HG02938 (cell line): ENCODE results near the gene RETREG2.

Source experiments
- ATAC-seq: cut with Tn5 transposase; IDR thresholded peaks from one replicate; pipeline ENCODE4 v1.9.1; 2021; ENCODE audit warnings: mild to moderate bottlenecking, moderate library complexity; ENCODE audit not compliant: unreplicated experiment

RETREG2 gene

GRCh38 chr2:219168932-219169331, 9.1 kb upstream of the RETREG2 start:
- ATAC-seq = no peak

- no peak for ATAC-seq
Measured at GRCh38 chr2:219169930-219170654, 8.0 kb upstream of the RETREG2 start, which contains the start of gene SLC23A3. SLC23A3 (minus strand) TSS chr2:219170029; CDS start chr2:219169984, 45 bp downstream.

- no peak for ATAC-seq
Measured at GRCh38 chr2:219171231-219171651, 6.8 kb upstream of the RETREG2 start.

- no peak for ATAC-seq
Measured at GRCh38 chr2:219172231-219173154, 5.6 kb upstream of the RETREG2 start.

GRCh38 chr2:219173176-219173575, 4.9 kb upstream of the RETREG2 start:
- ATAC-seq = no peak

- no peak for ATAC-seq
Measured at GRCh38 chr2:219174146-219174545, 3.9 kb upstream of the RETREG2 start.

GRCh38 chr2:219174801-219175200, 3.3 kb upstream of the RETREG2 start:
- ATAC-seq = no peak

GRCh38 chr2:219175486-219175885, 2.6 kb upstream of the RETREG2 start:
- ATAC-seq = no peak

GRCh38 chr2:219175928-219176817, 1.9 kb upstream of the RETREG2 start:
- peak; percentile 26 for ATAC-seq

- ATAC-seq = peak; percentile 55
Measured at GRCh38 chr2:219176818-219177551, 1.1 kb upstream of the RETREG2 start, which contains the start of gene CNPPD1. CNPPD1 (minus strand) TSS chr2:219176925; CDS start chr2:219176828, 97 bp downstream.

- ATAC-seq = peak; percentile 7
Measured at GRCh38 chr2:219178377-219179175, 501 bp downstream of the RETREG2 start.

- ATAC-seq = no peak
Measured at GRCh38 chr2:219179601-219180465, 1.8 kb downstream of the RETREG2 start.

- ATAC-seq = no peak
Measured at GRCh38 chr2:219180961-219181360, 2.9 kb downstream of the RETREG2 start.

GRCh38 chr2:219181531-219181930, 3.5 kb downstream of the RETREG2 start:
- ATAC-seq = no peak

GRCh38 chr2:219182331-219183150, 4.5 kb downstream of the RETREG2 start:
- ATAC-seq = no peak

- no peak for ATAC-seq
Measured at GRCh38 chr2:219183151-219183772, 5.2 kb downstream of the RETREG2 start.

- ATAC-seq = no peak
Measured at GRCh38 chr2:219184121-219184520, 6.0 kb downstream of the RETREG2 start.
